ENCODE results near the gene CCDC197. TPM values are rescaled to one million over a fixed set of nuclear protein-coding genes. Genes with fewer than 3 reads are reported as not detected.

The CCDC197 gene
- 10 to 100 TPM in 1 of 2 donors, 1 to 10 TPM in 1; 5.6 to 20.7 TPM for total RNA-seq
- polyA plus RNA-seq (ENCODE audit: insufficient read depth, low read depth, low replicate concordance): 31.0 TPM
- long read RNA-seq, donor 1: 0 reads
- long read RNA-seq, donor 2: 0 reads

DNA sequence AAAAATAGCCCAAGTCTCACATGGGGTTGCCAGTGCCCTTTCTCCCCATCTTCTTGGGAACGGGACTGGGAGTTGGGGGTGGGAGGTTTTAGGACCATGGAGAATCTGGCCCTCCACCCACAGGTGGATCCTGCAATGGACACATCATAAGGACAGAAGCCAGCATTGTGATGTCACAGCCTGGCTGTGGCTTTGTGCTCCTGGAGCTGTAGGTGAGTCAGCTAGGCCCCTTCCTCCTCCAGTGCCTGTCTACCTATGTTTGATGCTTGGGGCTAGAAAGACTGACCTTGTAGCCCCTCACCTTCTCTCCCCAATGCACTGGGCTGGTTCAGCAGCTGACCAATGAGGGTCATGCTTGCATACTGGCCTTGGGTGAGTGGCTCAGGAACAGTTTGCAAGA is at the start of gene CCDC197:
TSS of gene CCDC197 (plus strand) at position 220 of the 400 bp plus-strand sequence. CDS start 831 bp downstream, outside the sequence.
- 86 to 95% methylated on average over 1 of the region's 1 CpG for WGBS, 2 donors
- intact Hi-C loops (cut with DNase I; ENCODE audit: low total_unique reads): no loop called here
- Histone ChIP-seq H3K27me3 (no peaks in the 10 kb centered on the region), H3K4me1 (peaks cover 9% of the 10 kb centered on the region), H3K36me3 (ENCODE audit: low read depth, missing control alignments) (no peaks in the 10 kb centered on the region), H3K27ac (no peak within 1 kb of the TSS), H3K9me3 (no peaks in the 10 kb centered on the region), H3K4me3 (no peak within 1 kb of the TSS)
- DNase-seq: no peak
- TF ChIP-seq, protein P1, sequence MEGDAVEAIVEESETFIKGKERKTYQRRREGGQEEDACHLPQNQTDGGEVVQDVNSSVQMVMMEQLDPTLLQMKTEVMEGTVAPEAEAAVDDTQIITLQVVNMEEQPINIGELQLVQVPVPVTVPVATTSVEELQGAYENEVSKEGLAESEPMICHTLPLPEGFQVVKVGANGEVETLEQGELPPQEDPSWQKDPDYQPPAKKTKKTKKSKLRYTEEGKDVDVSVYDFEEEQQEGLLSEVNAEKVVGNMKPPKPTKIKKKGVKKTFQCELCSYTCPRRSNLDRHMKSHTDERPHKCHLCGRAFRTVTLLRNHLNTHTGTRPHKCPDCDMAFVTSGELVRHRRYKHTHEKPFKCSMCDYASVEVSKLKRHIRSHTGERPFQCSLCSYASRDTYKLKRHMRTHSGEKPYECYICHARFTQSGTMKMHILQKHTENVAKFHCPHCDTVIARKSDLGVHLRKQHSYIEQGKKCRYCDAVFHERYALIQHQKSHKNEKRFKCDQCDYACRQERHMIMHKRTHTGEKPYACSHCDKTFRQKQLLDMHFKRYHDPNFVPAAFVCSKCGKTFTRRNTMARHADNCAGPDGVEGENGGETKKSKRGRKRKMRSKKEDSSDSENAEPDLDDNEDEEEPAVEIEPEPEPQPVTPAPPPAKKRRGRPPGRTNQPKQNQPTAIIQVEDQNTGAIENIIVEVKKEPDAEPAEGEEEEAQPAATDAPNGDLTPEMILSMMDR (IDR thresholded peaks at IDR 0.05): no peak
- no peak for TF ChIP-seq POLR2A (IDR thresholded peaks at IDR 0.05)

- no peak for DNase-seq
- Histone ChIP-seq H3K4me1 (no peaks in the 10 kb centered on the region), H3K27me3 (no peaks in the 10 kb centered on the region), H3K9me3 (no peaks in the 10 kb centered on the region), H3K27ac (no peak overlapping the region), H3K4me3 (no peak overlapping the region), H3K36me3 (ENCODE audit: low read depth, missing control alignments) (no peaks in the 10 kb centered on the region)
- intact Hi-C loops (cut with DNase I; ENCODE audit: low total_unique reads): no loop called here
- no peak for TF ChIP-seq POLR2A (IDR thresholded peaks at IDR 0.05)
- TF ChIP-seq, protein P1 (IDR thresholded peaks at IDR 0.05): no peak
- 91 to 96% methylated on average over 7 to 13 of the region's 13 CpGs for WGBS, 2 donors
Observed at GRCh38 chr14:93949511-93950075, 47.5 kb upstream of the CCDC197 start.

DNA sequence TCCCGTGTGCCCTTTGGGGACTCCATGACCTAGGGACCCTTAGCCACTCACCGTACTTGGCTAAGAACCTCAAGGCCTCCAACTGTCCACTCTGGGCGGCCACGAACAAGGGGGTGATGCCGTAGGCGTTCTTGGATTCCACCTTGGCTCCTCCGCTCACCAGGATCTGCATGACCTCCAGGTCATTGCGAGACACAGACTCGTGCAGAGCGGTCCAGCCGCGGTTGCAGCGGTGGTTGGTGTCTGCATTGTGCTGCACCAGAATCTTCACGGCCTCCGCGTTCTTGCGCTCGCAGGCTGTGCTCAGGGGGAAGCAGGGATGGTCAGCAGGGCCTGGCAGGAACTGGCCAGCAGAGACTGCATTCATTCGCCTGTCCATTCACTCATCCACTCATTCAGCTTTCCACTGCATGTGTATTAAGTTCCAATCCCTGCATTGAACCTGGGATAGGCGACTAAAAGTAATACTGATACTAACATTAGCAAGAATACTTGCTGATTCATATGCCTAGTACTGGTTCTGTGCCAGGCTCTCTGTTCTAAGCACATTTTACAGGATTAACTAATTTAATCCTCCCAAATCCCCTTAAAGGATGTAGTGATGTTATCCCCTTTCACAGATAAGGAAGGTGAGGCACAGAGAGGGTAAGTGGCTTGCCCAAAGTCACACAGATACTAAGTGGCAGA is 46.0 kb upstream of the CCDC197 start:
- TF ChIP-seq, protein P1 (IDR thresholded peaks at IDR 0.05): no peak
- no peak for TF ChIP-seq POLR2A (IDR thresholded peaks at IDR 0.05)
- H3K27me3 ChIP-seq: no peaks in the 10 kb centered on the region
- DNase-seq: no peak
- H3K27ac ChIP-seq: no peak overlapping the region
- 83 to 90% methylated on average over 9 to 20 of the region's 20 CpGs for WGBS, 2 donors
- no peak overlapping the region for H3K4me3 ChIP-seq
- no peaks in the 10 kb centered on the region for H3K36me3 ChIP-seq (ENCODE audit: low read depth, missing control alignments)
- H3K9me3 ChIP-seq: no peaks in the 10 kb centered on the region
- no peaks in the 10 kb centered on the region for H3K4me1 ChIP-seq
- intact Hi-C loops (cut with DNase I; ENCODE audit: low total_unique reads): no loop called here

DNA sequence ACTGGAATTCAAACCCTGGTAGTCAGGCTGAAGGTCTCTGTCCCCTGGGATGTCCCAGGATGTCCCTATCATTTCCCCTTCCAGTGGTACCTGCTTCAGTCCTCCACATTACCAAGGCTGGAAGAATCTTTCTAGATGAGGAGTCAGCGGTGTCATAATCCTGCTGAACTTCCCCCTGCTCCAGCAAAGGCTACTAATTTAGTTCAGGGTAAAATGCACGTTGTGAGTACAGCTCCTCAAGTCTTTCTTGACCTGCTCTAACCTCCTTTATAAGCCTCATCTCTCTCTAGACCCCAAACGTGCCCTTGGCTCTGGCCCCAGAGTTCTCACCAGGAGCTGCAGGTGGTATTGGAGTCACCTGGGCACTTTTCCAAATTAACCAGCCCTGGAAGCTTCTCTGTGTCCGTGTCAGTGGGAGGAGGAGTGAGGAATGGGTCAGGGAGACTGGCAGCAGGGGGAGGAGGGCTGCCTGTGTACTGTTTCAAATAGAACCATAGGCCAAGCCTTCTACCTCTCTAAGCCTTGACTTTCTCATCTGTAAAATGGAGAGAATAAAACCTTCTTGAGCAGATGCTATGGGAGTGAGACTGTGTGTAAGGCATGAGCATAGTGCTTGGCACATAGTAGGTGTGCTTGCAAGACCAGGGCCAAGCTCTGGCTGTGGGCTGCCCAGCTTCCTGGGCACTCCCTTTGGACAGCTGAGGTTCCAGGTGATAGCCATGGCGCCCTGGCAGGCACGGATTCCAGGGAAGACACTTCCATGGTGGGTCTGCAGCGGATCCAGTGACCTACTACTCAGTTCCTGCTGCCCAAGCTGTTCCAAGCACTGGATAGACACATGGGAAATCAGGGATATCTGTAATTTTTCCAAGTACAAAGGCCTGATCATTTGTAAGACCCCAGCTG is 45.2 kb upstream of the CCDC197 start:
- H3K27me3 ChIP-seq: no peaks in the 10 kb centered on the region
- H3K36me3 ChIP-seq (ENCODE audit: low read depth, missing control alignments): no peaks in the 10 kb centered on the region
- WGBS, 2 donors: 70% methylated on average over 4 to 7 of the region's 7 CpGs
- intact Hi-C loops (cut with DNase I; ENCODE audit: low total_unique reads): no loop called here
- no peak for DNase-seq
- TF ChIP-seq POLR2A (IDR thresholded peaks at IDR 0.05): no peak
- TF ChIP-seq, protein P1 (IDR thresholded peaks at IDR 0.05): no peak
- H3K4me1 ChIP-seq: no peaks in the 10 kb centered on the region
- H3K9me3 ChIP-seq: no peaks in the 10 kb centered on the region
- H3K27ac ChIP-seq: no peak overlapping the region
- no peak overlapping the region for H3K4me3 ChIP-seq

Measured in testis (tissue), 5 donors.